Left renal cortex interstitium (tissue), 4 donors: Measurements from ENCODE around the gene NCF2. TPM values are rescaled to one million over a fixed set of nuclear protein-coding genes. Genes with fewer than 3 reads are reported as not detected.

Experiments used
- DNase-seq, 4 donors: peaks; one replicate each; pipeline ENCODE4 v3.0.0-alpha.2; 2013; ENCODE audit warnings: low read depth in 4 of 4, low spot score in 2 of 4, missing footprints in 1 of 4
- polyA plus RNA-seq, 4 donors: library from polyadenylated mRNA; unstranded; fragments of 120-200 nt; gene quantifications; one replicate each; pipeline ENCODE4 v1.2.1, GENCODE V29; 2013; ENCODE audit not compliant: insufficient read length in 4 of 4

The NCF2 gene
- polyA plus RNA-seq, 4 donors = 2.5 to 4.9 (median 3.1) TPM

GRCh38 chr1:183554577-183554976 lies 35.7 kb downstream of the NCF2 start:
- no peak for DNase-seq

DNA sequence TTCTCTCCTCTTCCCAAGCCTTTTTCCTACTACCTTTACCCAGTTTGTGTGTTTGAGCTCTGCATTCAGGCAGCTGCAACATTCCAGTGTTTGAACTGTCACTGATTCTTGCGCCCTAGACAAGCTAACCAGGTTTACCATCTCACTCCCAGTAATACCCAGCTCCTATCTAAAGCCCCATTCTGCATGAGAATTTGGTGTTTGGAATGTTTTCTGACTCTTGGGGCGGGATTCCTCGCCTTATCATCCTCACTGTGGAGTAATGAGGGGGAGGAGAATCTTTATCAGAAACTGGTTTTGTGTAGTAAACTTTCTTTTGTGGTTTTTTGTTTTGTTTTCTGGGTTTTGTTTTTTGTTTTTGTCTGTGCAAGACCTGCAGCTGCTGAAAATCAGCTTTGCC lies 36.5 kb downstream of the NCF2 start:
- no peak for DNase-seq

GRCh38 chr1:183553331-183553730 lies 36.9 kb downstream of the NCF2 start:
- no peak for DNase-seq

DNA sequence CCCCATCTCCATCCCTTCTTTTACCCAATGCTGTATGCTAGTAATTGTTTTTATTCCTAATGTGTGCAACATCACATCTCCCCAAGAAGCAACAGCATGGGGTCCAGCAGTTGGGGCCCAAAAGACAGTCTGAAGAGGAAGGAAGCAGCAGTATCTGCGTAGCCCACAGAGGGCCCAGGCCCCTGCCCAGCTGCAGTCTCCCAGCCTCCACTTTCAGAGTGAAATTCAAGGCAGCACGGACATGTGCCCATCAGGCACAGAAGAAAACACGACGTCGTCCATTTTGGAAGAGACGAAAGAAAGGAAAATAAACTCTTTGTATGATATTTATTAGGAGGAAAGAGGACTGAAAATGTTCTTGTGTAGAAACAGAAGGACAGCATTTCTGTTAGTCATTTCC lies 37.4 kb downstream of the NCF2 start:
- DNase-seq = no peak

DNA sequence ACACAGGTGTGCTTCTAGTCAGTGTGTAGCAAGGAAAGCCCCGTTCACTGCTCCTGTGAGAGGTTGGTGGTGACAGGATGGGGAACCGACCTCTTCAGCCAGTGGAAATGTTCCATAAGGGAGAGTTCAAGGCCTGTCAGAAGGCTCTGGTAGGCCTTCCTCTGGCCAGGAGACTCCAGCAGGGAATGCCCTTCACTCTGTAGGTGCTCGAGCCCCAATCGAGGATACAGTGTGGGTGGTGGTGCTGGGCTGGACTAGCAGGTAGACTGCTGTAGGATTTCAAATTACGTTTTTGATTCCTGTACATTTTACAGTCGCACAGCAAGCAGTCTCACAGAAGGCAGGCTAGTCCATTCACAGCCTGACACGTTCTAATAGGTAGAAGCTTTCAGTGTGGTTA lies 37.8 kb downstream of the NCF2 start:
- DNase-seq = no peak

DNA sequence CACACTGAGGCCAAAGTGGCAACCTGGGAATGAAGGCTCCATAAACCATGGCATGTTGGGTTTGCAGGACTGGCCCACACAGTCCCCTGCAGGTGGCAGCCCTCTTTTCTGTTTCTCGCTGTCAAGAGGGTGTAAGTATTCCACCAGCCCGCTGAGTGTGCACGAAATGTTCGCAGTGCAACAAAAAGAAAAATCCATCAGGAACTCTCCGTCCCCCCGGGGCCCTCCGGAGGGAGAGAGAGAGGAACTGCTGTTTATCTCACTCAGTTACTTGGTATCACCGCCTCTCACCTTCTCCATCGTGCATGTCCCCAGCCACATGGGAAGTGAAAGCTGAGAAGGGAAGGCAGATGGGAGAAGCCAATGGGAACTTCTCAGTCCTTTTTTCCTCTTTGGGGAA lies 38.3 kb downstream of the NCF2 start:
- no peak for DNase-seq

GRCh38 chr1:183550915-183551314 lies 39.3 kb downstream of the NCF2 start:
- no peak for DNase-seq

- DNase-seq = no peak
These were observed 42.1 kb downstream of the NCF2 start for GRCh38 chr1:183548116-183548515.

- DNase-seq = no peak
These were observed 43.8 kb downstream of the NCF2 start for GRCh38 chr1:183546427-183546826.

DNA sequence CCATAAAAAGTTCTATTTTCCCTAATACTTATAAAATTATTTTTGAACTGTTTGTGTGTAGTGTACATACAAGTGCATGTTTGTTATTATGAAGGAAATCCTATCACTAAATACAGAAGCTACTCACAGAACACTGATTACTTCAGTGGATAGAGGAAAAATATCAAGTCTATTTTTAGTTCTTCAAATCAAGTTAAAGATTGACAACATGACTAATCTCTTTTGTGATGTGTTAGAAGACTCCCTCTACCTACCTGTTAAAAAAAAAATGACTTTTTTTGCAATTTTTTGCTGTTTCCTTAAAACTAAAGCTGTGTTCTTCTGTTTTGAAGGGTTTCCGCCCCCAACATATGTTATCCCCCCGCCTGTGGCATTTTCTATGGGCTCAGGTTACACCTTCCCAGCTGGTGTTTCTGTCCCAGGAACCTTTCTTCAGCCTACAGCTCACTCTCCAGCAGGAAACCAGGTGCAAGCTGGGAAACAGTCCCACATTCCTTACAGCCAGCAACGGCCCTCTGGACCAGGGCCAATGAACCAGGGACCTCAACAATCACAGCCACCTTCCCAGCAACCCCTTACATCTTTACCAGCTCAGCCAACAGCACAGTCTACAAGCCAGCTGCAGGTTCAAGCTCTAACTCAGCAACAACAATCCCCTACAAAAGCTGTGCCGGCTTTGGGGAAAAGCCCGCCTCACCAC lies 45.5 kb downstream of the NCF2 start:
- peak in 2 of 4 donors; percentile 19 to 21 for DNase-seq

- DNase-seq = peak in 3 of 4 donors; percentile 15 to 43 (median 29)
These were observed 46.5 kb downstream of the NCF2 start for GRCh38 chr1:183543619-183544204.

DNA sequence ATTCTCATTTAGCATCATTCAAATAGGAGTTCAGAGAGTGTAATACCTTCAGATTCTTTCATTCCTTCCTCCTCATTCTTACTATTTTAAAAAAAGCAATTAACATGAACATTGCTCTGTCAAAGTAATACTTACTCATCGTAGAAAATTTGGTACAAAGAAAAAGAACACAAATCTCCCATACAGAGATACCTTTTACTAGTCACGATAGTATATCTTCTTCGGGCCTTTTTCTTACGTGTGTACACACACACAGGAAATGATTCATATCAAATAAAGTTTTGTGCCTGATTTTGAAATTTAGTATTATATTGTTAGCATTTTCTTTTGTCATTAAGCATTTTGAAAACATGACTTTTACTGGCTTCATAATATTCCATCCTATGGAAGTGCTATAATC lies 52.9 kb downstream of the NCF2 start:
- no peak for DNase-seq

DNA sequence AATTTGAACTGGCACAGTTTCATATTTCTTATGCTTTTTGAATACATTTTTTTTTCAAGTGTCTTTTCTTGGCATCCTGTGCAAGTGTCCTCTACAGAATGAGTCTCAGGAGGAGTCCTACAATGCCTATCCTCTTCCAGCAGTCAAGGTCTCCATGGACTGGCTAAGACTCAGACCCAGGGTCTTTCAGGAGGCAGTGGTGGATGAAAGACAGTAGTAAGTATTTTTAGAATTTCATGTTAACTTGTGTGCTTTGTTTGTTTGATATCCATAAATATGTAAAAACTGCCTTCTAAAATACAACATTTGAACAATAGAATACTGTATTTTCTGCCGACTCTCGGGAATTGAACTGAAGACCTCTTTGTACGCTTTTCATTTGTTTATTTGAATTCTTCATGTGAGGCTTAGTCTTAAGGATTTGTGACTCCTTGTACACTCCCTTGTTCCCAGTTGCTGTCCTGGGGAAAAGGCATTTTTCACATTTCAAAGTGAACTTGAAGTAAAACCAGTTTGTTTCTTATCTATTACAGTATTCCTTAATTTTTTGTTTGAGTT lies 56.6 kb downstream of the NCF2 start:
- DNase-seq = no peak

DNA sequence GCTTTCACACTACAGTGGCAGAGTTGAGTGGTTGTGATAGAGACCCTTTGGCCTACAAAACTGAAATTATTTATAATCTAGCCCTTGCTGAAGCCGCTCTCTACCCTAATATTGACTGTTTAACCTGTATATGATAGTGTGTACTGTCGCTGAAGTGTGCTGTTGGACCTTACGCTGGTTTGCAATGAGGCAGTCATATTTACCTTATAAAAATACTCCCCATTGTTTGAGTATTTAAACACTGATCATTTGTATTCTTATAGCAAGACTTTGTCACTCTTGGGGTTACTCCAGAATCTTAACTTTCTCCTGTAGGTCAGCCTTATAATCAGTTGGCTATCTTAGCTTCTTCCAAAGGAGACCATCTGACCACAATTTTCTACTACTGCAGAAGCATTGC lies 61.7 kb downstream of the NCF2 start:
- DNase-seq = no peak

- no peak for DNase-seq
These were observed 68.2 kb downstream of the NCF2 start for GRCh38 chr1:183522104-183522503.

DNA sequence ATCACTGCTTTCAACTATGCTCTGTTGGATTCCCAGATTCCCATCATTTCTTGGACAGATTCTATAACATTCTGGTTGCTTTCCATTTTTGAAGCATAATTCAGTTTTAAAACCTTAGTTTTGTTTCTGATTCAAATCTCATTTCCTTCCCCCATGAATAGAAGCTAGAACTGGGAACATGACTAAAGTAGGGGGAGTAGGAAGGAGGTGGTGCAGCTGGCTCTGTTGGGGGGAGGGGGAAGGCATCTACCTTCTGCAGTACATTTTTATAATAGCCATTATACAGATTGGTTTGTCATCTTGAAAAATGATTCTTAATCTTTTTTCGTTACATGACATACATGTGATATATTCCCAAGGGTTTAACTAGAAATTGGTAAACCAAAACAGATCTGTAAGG lies 69.9 kb downstream of the NCF2 start:
- no peak for DNase-seq

DNA sequence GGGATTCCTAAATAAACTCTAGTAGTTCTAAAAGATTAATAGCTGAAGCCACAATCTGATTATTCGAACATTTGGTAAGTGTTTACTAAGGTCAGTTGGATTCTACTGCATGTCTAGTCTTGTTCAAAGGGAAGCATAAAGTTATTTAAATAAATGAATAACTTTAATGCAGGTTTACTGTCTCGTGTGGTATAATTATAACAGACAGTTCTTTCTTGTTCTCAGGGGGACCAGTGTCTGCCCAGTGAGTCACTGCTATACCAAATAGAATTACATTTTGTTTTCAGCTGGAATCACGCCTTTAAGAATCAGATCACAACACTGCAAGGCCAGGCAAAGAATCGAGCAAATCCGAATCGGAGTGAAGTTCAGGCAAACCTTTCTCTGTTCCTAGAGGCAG lies 72.9 kb downstream of the NCF2 start:
- DNase-seq = no peak

DNA sequence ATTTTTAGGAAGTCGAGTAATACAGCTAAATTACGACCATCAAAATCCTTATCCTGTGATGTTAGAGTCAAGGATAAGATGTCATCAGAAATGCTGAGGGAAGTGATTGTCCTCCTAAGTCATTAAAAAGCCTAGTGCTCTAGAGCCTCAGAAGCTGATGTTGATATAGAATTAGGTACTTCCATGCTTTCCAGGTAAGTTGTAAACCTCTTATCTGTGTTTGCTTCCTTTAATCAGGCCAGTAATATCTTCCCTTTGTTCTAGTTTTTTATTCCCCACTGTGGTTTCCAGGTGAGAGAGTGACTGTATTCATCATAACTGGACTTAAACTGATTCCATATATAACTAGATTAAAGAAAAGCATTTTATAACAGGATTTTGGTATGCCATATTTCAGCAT lies 73.5 kb downstream of the NCF2 start:
- DNase-seq = no peak

GRCh38 chr1:183515002-183515689 lies 75.1 kb downstream of the NCF2 start:
- DNase-seq = no peak

DNA sequence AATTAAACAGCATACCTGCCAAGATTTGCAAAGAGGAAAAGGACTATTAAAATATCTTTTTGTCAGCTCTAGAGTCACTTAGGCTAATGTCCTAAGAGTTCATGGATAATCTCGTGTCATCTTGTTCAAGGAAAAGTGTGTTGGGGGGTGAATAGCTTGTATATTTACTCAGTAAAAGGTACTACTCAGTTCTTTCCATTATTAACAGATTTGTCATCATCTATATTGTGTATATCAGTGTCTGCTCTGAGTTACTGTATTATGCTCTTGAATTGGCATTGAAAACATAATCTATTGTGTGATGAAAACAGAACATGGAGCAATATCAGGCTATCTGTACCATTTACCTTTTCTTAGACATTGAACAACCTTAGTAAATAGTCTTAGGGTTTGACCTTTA lies 76.0 kb downstream of the NCF2 start:
- DNase-seq = no peak

DNA sequence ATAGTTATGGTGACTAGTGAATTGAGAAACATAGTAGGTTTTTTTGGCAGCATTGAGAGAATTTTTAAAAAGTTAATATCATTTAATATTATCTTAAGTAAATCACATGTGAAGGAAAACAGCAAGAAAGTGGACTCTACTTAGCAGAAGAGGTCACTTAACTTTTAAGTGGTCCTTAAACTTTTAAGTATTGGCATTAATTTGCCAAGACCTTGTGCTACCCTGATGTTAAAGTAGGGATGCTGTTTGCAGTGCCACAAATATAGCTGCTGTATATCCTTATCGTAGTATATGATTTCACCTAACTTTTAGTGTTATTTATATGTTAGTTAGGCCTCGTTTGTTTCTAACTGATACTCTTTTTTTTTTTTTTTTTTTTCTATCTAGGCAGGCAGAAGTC lies 77.8 kb downstream of the NCF2 start:
- DNase-seq = no peak

- no peak for DNase-seq
These were observed 81.6 kb downstream of the NCF2 start for GRCh38 chr1:183508694-183509093.
